HL-60 (cell line): ENCODE measurements around the gene BCL2L12.

Experiments
- DNase-seq, 2 experiments: peaks; one replicate each; pipeline ENCODE4 v3.0.0-alpha.2; 2010 to 2020; ENCODE audit warnings: low read depth in 1 of 2, low spot score in 1 of 2
- H3K27ac ChIP-seq: fragments of 250-450 bp; sonication (Bioruptor Pico); replicated peaks from 2 replicates; pipeline ENCODE4 v1.5.1; 2020; ENCODE audit warnings: mild to moderate bottlenecking, moderate library complexity
- H3K27me3 ChIP-seq: fragments of 250-450 bp; sonication (Bioruptor Pico); 2 replicates; pipeline ENCODE4 v1.5.1; 2021; ENCODE audit warnings: mild to moderate bottlenecking, moderate library complexity; ENCODE audit not compliant: insufficient read depth, poor library complexity, severe bottlenecking
- H3K4me3 ChIP-seq: replicated peaks from 2 replicates; pipeline ENCODE4 v1.5.1; 2011; ENCODE audit warnings: mild to moderate bottlenecking, control low read depth, low read length; ENCODE audit not compliant: insufficient read depth
- GABPA ChIP-seq: IDR thresholded peaks from 2 replicates; pipeline ENCODE4 v1.6.1; 2012; ENCODE audit warnings: low read depth
- POLR2AphosphoS5 ChIP-seq: IDR thresholded peaks from 2 replicates; pipeline ENCODE4 v1.6.1; 2012; ENCODE audit warnings: low read depth
- SPI1 ChIP-seq: IDR thresholded peaks from 2 replicates; pipeline ENCODE4 v1.6.1; 2012; ENCODE audit warnings: low read depth, mild to moderate bottlenecking, borderline replicate concordance
- TF ChIP-seq, protein P1 (sequence below): IDR thresholded peaks from 2 replicates; pipeline ENCODE4 v1.6.1; 2012; ENCODE audit warnings: low read depth; ENCODE audit not compliant: insufficient replicate concordance
- TF ChIP-seq, protein P2 (sequence below): IDR thresholded peaks from one replicate; pipeline ENCODE4 v1.5.1; 2011; ENCODE audit warnings: low read length, control low read depth, inconsistent platforms; ENCODE audit not compliant: insufficient read depth

Gene BCL2L12

DNA sequence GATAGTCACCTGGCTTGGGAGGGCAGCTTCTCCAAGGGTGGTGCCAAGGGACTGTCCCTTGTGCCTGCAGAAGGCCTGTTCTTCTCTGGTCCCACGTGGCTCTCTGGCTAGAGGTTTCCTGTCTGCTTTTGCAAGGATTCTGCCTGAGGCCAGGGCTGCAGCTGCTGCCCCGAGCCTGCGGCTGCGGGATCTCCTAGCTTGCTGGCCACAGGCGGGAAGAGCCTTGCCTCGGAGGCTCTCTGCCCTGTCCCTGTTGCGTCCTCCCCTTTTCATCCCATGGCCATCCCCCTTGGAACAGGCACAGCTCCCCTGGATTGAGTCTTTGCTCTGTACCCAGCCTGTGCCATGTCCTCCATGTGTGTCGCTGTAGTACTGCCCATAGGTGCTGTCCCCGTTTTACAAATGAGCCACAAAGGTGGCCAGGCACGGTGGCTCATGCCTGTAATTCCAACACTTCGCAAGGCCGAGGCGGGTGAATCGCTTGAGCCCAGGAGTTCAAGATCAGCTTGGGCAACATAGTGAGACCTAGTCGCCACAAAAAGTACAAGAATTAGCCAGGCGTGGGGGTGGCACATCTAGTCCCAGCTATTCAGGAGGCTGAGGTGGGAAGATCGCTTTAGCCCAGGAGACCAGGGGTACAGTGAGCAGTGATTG lies 9.2 kb upstream of the BCL2L12 start:
- H3K4me3 ChIP-seq, result no peak overlapping the region
- no peak overlapping the region for H3K27ac ChIP-seq
- DNase-seq, result no peak
- no peak for TF ChIP-seq SPI1
- TF ChIP-seq, protein P1, sequence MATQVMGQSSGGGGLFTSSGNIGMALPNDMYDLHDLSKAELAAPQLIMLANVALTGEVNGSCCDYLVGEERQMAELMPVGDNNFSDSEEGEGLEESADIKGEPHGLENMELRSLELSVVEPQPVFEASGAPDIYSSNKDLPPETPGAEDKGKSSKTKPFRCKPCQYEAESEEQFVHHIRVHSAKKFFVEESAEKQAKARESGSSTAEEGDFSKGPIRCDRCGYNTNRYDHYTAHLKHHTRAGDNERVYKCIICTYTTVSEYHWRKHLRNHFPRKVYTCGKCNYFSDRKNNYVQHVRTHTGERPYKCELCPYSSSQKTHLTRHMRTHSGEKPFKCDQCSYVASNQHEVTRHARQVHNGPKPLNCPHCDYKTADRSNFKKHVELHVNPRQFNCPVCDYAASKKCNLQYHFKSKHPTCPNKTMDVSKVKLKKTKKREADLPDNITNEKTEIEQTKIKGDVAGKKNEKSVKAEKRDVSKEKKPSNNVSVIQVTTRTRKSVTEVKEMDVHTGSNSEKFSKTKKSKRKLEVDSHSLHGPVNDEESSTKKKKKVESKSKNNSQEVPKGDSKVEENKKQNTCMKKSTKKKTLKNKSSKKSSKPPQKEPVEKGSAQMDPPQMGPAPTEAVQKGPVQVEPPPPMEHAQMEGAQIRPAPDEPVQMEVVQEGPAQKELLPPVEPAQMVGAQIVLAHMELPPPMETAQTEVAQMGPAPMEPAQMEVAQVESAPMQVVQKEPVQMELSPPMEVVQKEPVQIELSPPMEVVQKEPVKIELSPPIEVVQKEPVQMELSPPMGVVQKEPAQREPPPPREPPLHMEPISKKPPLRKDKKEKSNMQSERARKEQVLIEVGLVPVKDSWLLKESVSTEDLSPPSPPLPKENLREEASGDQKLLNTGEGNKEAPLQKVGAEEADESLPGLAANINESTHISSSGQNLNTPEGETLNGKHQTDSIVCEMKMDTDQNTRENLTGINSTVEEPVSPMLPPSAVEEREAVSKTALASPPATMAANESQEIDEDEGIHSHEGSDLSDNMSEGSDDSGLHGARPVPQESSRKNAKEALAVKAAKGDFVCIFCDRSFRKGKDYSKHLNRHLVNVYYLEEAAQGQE, result no peak
- TF ChIP-seq POLR2AphosphoS5, result no peak
- no peak for TF ChIP-seq GABPA
- TF ChIP-seq, protein P2, sequence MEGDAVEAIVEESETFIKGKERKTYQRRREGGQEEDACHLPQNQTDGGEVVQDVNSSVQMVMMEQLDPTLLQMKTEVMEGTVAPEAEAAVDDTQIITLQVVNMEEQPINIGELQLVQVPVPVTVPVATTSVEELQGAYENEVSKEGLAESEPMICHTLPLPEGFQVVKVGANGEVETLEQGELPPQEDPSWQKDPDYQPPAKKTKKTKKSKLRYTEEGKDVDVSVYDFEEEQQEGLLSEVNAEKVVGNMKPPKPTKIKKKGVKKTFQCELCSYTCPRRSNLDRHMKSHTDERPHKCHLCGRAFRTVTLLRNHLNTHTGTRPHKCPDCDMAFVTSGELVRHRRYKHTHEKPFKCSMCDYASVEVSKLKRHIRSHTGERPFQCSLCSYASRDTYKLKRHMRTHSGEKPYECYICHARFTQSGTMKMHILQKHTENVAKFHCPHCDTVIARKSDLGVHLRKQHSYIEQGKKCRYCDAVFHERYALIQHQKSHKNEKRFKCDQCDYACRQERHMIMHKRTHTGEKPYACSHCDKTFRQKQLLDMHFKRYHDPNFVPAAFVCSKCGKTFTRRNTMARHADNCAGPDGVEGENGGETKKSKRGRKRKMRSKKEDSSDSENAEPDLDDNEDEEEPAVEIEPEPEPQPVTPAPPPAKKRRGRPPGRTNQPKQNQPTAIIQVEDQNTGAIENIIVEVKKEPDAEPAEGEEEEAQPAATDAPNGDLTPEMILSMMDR, result no peak
- H3K27me3 ChIP-seq, result no peaks in the 10 kb centered on the region

DNA sequence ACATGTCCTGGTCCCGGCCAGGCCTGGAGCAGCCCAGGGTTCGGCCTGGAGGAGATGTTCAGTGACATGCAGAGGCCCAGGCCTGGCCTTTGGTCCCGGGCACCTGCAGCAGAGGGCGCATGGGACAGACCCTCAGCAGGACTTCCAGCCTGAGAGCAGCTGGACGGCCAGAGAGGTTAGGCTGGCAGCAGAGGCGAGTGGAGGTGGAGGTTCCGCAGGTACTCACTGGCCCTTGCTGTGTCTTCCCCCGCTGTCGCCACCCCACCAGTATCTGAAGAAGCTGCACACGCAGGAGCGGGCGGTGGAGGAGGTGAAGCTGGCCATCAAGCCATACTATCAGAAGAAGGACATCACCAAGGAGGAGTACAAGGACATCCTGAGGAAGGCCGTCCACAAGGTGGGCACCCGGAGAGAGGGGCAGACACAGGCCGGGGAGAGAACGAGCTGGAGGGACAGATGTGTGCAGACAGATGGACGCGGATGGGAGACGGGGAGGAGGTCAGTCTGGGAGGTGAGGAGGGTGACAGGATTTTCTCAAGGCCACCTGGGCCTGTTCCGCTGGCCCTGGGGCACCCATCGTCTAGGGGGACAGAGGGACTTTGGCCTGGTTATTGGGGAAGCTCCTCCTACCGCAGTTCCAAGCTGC lies 8.1 kb upstream of the BCL2L12 start:
- Histone ChIP-seq H3K27me3 (no peaks in the 10 kb centered on the region), H3K27ac (no peak overlapping the region), H3K4me3 (no peak overlapping the region)
- DNase-seq, result no peak
- TF ChIP-seq, protein P1, result no peak
- TF ChIP-seq POLR2AphosphoS5 (no peak), GABPA (no peak), SPI1 (no peak)

DNA sequence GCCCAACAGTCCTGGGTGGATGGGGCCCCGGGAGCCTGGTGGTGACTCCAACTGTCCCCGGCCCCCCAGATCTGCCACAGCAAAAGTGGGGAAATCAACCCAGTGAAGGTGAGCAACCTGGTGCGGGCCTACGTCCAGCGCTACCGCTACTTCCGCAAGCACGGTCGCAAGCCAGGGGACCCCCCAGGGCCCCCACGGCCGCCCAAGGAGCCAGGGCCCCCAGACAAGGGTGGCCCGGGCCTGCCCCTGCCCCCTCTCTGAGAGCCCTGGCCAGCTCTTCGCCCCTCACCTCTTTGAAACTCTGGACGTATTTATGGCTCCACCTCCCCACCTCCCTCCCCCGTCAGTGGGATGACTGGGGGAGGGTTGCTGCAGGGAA lies 7.6 kb upstream of the BCL2L12 start:
- H3K27me3 ChIP-seq, result no peaks in the 10 kb centered on the region
- TF ChIP-seq POLR2AphosphoS5 (no peak), SPI1 (no peak), GABPA (no peak)
- TF ChIP-seq, protein P1, result no peak
- TF ChIP-seq, protein P2, result no peak
- H3K4me3 ChIP-seq, result no peak overlapping the region
- H3K27ac ChIP-seq, result no peak overlapping the region
- DNase-seq, result no peak
